CD8-positive, alpha-beta memory T cell (primary cell): ENCODE measurements around the gene KCNH6. TPM values are rescaled to one million over a fixed set of nuclear protein-coding genes. Genes with fewer than 3 reads are reported as not detected.

Experiments
- CTCF ChIA-PET: fragments of 350-600 bp; sonication (Branson Sonifier 250); formaldehyde crosslinking; loops from one replicate; lab custom pipeline; 2021; ENCODE audit warnings: antibody characterized with exemption; lab: Charles Lee
- POLR2A ChIA-PET: fragments of 350-600 bp; sonication (Branson Sonifier 250); formaldehyde crosslinking; loops from one replicate; lab custom pipeline; 2021; ENCODE audit warnings: antibody characterized with exemption; lab: Charles Lee
- DNase-seq, 5 donors: peaks; one replicate each; pipeline versions ENCODE4 v3.0.0 to v3.0.0-alpha.2; 2020 to 2022; ENCODE audit warnings: mixed read lengths in 1 of 5
- H3K27ac ChIP-seq: one replicate; pipeline ENCODE4 v1.7.0; 2013; ENCODE audit warnings: low read depth, mild to moderate bottlenecking, low read length, moderate library complexity
- H3K27me3 ChIP-seq: 2 replicates; pipeline ENCODE4 v1.7.0; 2013; ENCODE audit warnings: low read length, mild to moderate bottlenecking; ENCODE audit not compliant: insufficient read depth, poor library complexity, severe bottlenecking
- H3K36me3 ChIP-seq: 2 replicates; pipeline ENCODE4 v1.7.0; 2013; ENCODE audit warnings: mild to moderate bottlenecking, low read length, moderate library complexity; ENCODE audit not compliant: insufficient read depth
- H3K4me1 ChIP-seq: 2 replicates; pipeline ENCODE4 v1.7.0; 2013; ENCODE audit warnings: mild to moderate bottlenecking, low read length, moderate library complexity; ENCODE audit not compliant: insufficient read depth
- H3K4me3 ChIP-seq: 2 replicates; pipeline ENCODE4 v1.7.0; 2013; ENCODE audit warnings: mild to moderate bottlenecking, low read length
- H3K9me3 ChIP-seq: 2 replicates; pipeline ENCODE4 v1.7.0; 2013; ENCODE audit warnings: mild to moderate bottlenecking, low read length
- H3K27ac Mint-ChIP-seq, 8 donors: one replicate each; pipeline ENCODE4 v1.8.0; 2020 to 2021; ENCODE audit warnings: mixed read lengths in 8 of 8, mild to moderate bottlenecking in 6 of 8, inconsistent platforms in 3 of 8, moderate library complexity in 3 of 8
- H3K27me3 Mint-ChIP-seq, 2 donors: one replicate each; pipeline ENCODE4 v1.8.0; 2020 to 2021; ENCODE audit warnings: mixed read lengths in 2 of 2, mild to moderate bottlenecking in 1 of 2, moderate library complexity in 1 of 2
- H3K36me3 Mint-ChIP-seq, 3 donors: one replicate each; pipeline ENCODE4 v1.8.0; 2020 to 2021; ENCODE audit warnings: mixed read lengths in 3 of 3, inconsistent platforms in 1 of 3, mild to moderate bottlenecking in 1 of 3
- H3K4me1 Mint-ChIP-seq, 3 donors: one replicate each; pipeline ENCODE4 v1.8.0; 2020 to 2021; ENCODE audit warnings: mixed read lengths in 3 of 3, inconsistent platforms in 1 of 3, mild to moderate bottlenecking in 1 of 3
- H3K4me3 Mint-ChIP-seq, 7 donors: one replicate each; pipeline ENCODE4 v1.8.0; 2020 to 2021; ENCODE audit warnings: mixed read lengths in 7 of 7, mild to moderate bottlenecking in 6 of 7, moderate library complexity in 4 of 7, inconsistent platforms in 2 of 7
- H3K9me3 Mint-ChIP-seq, 5 donors: one replicate each; pipeline ENCODE4 v1.8.0; 2020 to 2022; ENCODE audit warnings: mixed read lengths in 5 of 5, mild to moderate bottlenecking in 3 of 5, moderate library complexity in 2 of 5, inconsistent platforms in 1 of 5
- polyA plus RNA-seq: library from polyadenylated mRNA; unstranded; fragments of 300-500 nt; fragmentation: Illumina TruSeq; gene quantifications from one replicate; pipeline ENCODE4 v1.2.3, GENCODE V29; 2021
- total RNA-seq, 2 experiments: library from RNA; stranded (reverse); gene quantifications; one replicate each; pipeline ENCODE4 v1.2.3, GENCODE V29; 2021

Gene KCNH6
- total and polyA plus RNA-seq, 3 experiments from 2014 or later: not detected

DNA sequence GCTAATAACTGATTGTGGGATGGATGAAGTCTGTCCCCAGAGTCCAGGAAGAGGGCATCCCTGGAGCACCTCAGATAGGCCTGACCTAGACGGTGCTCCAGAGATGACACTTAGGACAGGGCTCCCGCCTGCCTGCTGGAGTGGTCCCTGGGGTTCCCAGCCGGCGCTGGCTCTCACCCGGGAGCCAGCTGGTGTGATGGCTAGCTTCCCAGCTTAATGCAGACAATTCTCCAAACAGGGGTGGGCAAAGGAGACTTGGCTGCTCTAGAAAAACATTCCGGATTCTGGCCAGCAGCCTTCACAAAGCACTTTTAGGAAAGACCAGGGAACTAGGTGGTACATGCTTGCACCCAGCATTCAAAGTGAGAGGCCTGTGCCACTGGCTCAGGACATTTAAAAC lies 27.7 kb upstream of the KCNH6 start:
- Histone ChIP-seq H3K4me3 (no peak overlapping the region), H3K9me3 (no peaks in the 10 kb centered on the region), H3K36me3 (no peaks in the 10 kb centered on the region), H3K4me1 (no peaks in the 10 kb centered on the region), H3K27me3 (no peaks in the 10 kb centered on the region), H3K27ac (no peak overlapping the region)
- POLR2A ChIA-PET: no interaction called here
- Mint-ChIP-seq H3K4me1 (no peaks in the 10 kb centered on the region), H3K27me3 (peaks cover 2 to 3% of the 10 kb centered on the region in 2 donors), H3K9me3 (no peaks in the 10 kb centered on the region), H3K27ac (no peak overlapping the region), H3K36me3 (peaks cover 0 to 2% (median 0%) of the 10 kb centered on the region in 3 donors), H3K4me3 (no peak overlapping the region)
- CTCF ChIA-PET: interaction anchor here (2.2 to 2.3 kb wide), 2 partner anchors 69 to 117 kb away, joined by 7 to 8 read pairs; no protein-coding TSS in a partner anchor
- peak in 1 of 5 donors; percentile 12 for DNase-seq

- H3K36me3 Mint-ChIP-seq: peaks cover 0 to 2% (median 0%) of the 10 kb centered on the region in 3 donors
Observed at GRCh38 chr17:63496177-63496576, 27.0 kb upstream of the KCNH6 start.

DNA sequence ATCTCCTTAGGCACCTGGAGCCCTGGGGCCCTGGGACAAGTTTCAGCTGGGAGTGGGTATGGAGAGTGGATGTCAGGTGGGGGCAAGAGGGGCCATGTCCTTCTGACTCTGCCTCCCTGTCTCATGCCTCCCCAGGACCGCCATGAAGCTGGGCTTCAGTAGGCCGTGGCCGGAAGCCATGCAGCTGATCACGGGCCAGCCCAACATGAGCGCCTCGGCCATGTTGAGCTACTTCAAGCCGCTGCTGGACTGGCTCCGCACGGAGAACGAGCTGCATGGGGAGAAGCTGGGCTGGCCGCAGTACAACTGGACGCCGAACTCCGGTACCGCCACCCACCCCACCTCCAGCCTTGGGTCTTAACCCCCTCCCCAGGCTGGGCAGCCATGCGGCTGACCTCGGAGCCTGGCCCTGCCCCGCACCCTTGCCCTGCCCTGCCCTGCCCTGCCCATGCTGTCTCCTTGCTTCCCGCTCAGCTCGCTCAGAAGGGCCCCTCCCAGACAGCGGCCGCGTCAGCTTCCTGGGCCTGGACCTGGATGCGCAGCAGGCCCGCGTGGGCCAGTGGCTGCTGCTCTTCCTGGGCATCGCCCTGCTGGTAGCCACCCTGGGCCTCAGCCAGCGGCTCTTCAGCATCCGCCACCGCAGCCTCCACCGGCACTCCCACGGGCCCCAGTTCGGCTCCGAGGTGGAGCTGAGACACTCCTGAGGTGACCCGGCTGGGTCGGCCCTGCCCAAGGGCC lies 26.3 kb upstream of the KCNH6 start:
- no peak overlapping the region for H3K27ac ChIP-seq
- H3K27me3 ChIP-seq: no peaks in the 10 kb centered on the region
- Mint-ChIP-seq H3K27me3 (peaks cover 4 to 8% of the 10 kb centered on the region in 2 donors), H3K4me3 (no peak overlapping the region), H3K36me3 (peaks cover 0 to 2% (median 0%) of the 10 kb centered on the region in 3 donors), H3K4me1 (no peaks in the 10 kb centered on the region), H3K27ac (no peak overlapping the region), H3K9me3 (no peaks in the 10 kb centered on the region)
- no peak overlapping the region for H3K4me3 ChIP-seq
- ChIA-PET CTCF (interaction anchor here (1.3 to 2.3 kb wide), 3 partner anchors 71 to 115 kb away, joined by 3 to 8 read pairs (median 7); no protein-coding TSS in a partner anchor), POLR2A (no interaction called here)
- no peaks in the 10 kb centered on the region for H3K9me3 ChIP-seq
- H3K36me3 ChIP-seq: no peaks in the 10 kb centered on the region
- no peak for DNase-seq
- no peaks in the 10 kb centered on the region for H3K4me1 ChIP-seq

More at GRCh38 chr17:63496177-63496576, 27.0 kb upstream of the KCNH6 start:
- Mint-ChIP-seq H3K4me1 (no peaks in the 10 kb centered on the region), H3K4me3 (no peak overlapping the region), H3K9me3 (no peaks in the 10 kb centered on the region), H3K27ac (no peak overlapping the region), H3K27me3 (peaks cover 4 to 5% of the 10 kb centered on the region in 2 donors)
- Histone ChIP-seq H3K27ac (no peak overlapping the region), H3K4me3 (no peak overlapping the region), H3K27me3 (no peaks in the 10 kb centered on the region), H3K36me3 (no peaks in the 10 kb centered on the region), H3K9me3 (no peaks in the 10 kb centered on the region), H3K4me1 (no peaks in the 10 kb centered on the region)
- DNase-seq: peak in 1 of 5 donors; percentile 36
- POLR2A ChIA-PET: no interaction called here
- CTCF ChIA-PET: interaction anchor here (2.2 to 2.3 kb wide), 2 partner anchors 70 to 116 kb away, joined by 7 to 8 read pairs; no protein-coding TSS in a partner anchor

GRCh38 chr17:63497708-63498483 lies 25.3 kb upstream of the KCNH6 start:
- Mint-ChIP-seq H3K4me3 (no peak overlapping the region), H3K27ac (peak overlapping the region in 1 of 8 donors; percentile 55), H3K9me3 (no peaks in the 10 kb centered on the region), H3K27me3 (peaks cover 5 to 13% of the 10 kb centered on the region in 2 donors), H3K36me3 (peaks cover 0 to 2% (median 0%) of the 10 kb centered on the region in 3 donors), H3K4me1 (no peaks in the 10 kb centered on the region)
- Histone ChIP-seq H3K27me3 (no peaks in the 10 kb centered on the region), H3K27ac (no peak overlapping the region), H3K4me3 (no peak overlapping the region), H3K36me3 (no peaks in the 10 kb centered on the region), H3K9me3 (no peaks in the 10 kb centered on the region), H3K4me1 (no peaks in the 10 kb centered on the region)
- no peak for DNase-seq
- CTCF ChIA-PET: interaction anchor here (1.3 kb wide), 1 partner anchor 114 kb away, joined by 3 read pairs; no protein-coding TSS in a partner anchor
- POLR2A ChIA-PET: no interaction called here

DNA sequence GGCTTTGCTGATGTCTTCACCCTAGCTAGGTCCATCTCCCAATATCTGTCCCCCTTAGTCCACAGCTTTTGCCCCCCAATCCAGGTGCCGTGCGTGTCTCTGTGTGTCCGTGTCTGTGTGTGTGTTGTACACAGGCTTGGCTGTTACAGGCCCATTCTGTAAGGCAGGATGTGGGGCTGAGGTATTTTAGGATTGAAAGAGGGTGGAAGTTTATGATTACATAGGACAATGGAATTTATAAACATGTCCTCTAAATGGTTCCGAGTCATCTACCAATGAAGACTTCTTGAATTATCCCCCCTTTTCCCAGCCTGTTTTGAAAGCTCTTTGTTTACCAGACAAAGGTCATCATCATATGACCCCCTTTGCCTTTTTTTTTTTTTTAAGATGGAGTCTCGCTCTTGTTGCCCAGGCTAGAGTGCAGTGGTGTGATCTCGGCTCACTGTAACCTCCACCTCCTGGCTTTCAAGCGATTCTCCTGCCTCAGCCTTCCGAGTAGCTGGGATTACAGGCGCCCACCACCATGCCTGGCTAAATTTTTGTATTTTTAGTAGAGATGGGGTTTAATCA lies 24.4 kb upstream of the KCNH6 start:
- Histone ChIP-seq H3K36me3 (no peaks in the 10 kb centered on the region), H3K27ac (no peak overlapping the region), H3K4me3 (no peak overlapping the region), H3K27me3 (no peaks in the 10 kb centered on the region), H3K4me1 (no peaks in the 10 kb centered on the region), H3K9me3 (no peaks in the 10 kb centered on the region)
- Mint-ChIP-seq H3K4me1 (no peaks in the 10 kb centered on the region), H3K4me3 (no peak overlapping the region), H3K36me3 (peaks cover 0 to 2% (median 0%) of the 10 kb centered on the region in 3 donors), H3K27me3 (peaks cover 11 to 19% of the 10 kb centered on the region in 2 donors), H3K27ac (peak overlapping the region in 1 of 8 donors; percentile 84), H3K9me3 (no peaks in the 10 kb centered on the region)
- POLR2A ChIA-PET: no interaction called here
- CTCF ChIA-PET: no interaction called here
- DNase-seq: no peak

- ChIA-PET CTCF (interaction anchor here (0.6 kb wide), 1 partner anchor 66 kb away, joined by 3 read pairs; no protein-coding TSS in a partner anchor), POLR2A (interaction anchor here (0.6 kb wide), 1 partner anchor 73 kb away, joined by 3 read pairs; no protein-coding TSS in a partner anchor)
- Histone ChIP-seq H3K4me1 (no peaks in the 10 kb centered on the region), H3K36me3 (no peaks in the 10 kb centered on the region), H3K4me3 (no peak overlapping the region), H3K9me3 (no peaks in the 10 kb centered on the region), H3K27me3 (no peaks in the 10 kb centered on the region), H3K27ac (no peak overlapping the region)
- Mint-ChIP-seq H3K9me3 (peaks cover 0 to under 1% (median 0%) of the 10 kb centered on the region in 5 donors), H3K27me3 (peaks cover 16 to 36% of the 10 kb centered on the region in 2 donors), H3K27ac (no peak overlapping the region), H3K4me3 (no peak overlapping the region), H3K4me1 (no peaks in the 10 kb centered on the region), H3K36me3 (peaks cover 0 to 5% (median 0%) of the 10 kb centered on the region in 3 donors)
- DNase-seq: no peak
Observed at GRCh38 chr17:63500543-63501390, 22.4 kb upstream of the KCNH6 start.

DNA sequence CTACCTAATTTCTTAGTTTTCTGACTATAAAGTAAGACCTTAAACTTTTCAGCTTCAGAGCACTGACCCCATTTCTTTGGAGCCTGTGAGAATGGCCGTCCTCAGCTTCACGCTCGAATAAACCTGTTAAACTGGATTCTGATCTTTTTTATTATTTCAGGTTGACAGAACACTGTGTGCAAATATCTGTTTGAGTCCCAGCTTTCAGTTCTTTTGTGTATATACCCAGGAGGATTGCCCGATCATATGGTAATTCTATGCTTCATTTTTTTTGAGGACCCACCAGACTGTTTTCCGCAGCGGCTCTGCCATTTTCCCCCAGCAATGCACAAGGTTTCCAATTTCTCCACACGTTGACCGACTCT lies 19.8 kb upstream of the KCNH6 start:
- POLR2A ChIA-PET: no interaction called here
- Mint-ChIP-seq H3K4me1 (no peaks in the 10 kb centered on the region), H3K9me3 (peaks cover 0 to 6% (median 0%) of the 10 kb centered on the region in 5 donors), H3K4me3 (no peak overlapping the region), H3K27ac (no peak overlapping the region), H3K36me3 (peaks cover 0 to 5% (median 0%) of the 10 kb centered on the region in 3 donors), H3K27me3 (peaks cover 22 to 48% of the 10 kb centered on the region in 2 donors)
- Histone ChIP-seq H3K27me3 (no peaks in the 10 kb centered on the region), H3K9me3 (no peaks in the 10 kb centered on the region), H3K27ac (no peak overlapping the region), H3K4me3 (no peak overlapping the region), H3K36me3 (no peaks in the 10 kb centered on the region), H3K4me1 (no peaks in the 10 kb centered on the region)
- DNase-seq: no peak
- CTCF ChIA-PET: no interaction called here
